HepG2 (cell line): Measurements from ENCODE around the gene VWA3A. TPM values are rescaled to one million over a fixed set of nuclear protein-coding genes. Genes with fewer than 3 reads are reported as not detected.
A peak's percentile ranks its signal among the peaks of the same experiment; 100 is the strongest.

Source experiments
- AGO2 ChIP-seq: fragments of 200-400 bp; formaldehyde crosslinking; optimal IDR thresholded peaks from 2 replicates; pipeline ENCODE3; 2017; ENCODE audit warnings: mild to moderate bottlenecking, low read depth, low read length, moderate library complexity
- ATF1 ChIP-seq: IDR thresholded peaks from 2 replicates; pipeline ENCODE4 v1.6.1; 2016; ENCODE audit warnings: mild to moderate bottlenecking, control low read depth
- ATRX ChIP-seq: sonication (generic); formaldehyde crosslinking; IDR thresholded peaks from 2 replicates; pipeline ENCODE4 v1.4.0; 2020; ENCODE audit warnings: missing genetic modification reagents, borderline replicate concordance
- FOXA3 ChIP-seq: IDR thresholded peaks from 2 replicates; pipeline ENCODE4 v1.6.1; 2016; ENCODE audit warnings: missing genetic modification reagents, missing compliant biosample characterization
- FOXP1 ChIP-seq, 2 experiments: fragments of 450-650 bp in 1 of 2; IDR thresholded peaks; 2 replicates each; pipeline ENCODE4 v1.6.1; 2017 to 2018; ENCODE audit warnings: antibody characterized with exemption in 1 of 2
- JDP2 ChIP-seq: sonication (generic); formaldehyde crosslinking; IDR thresholded peaks from 2 replicates; pipeline ENCODE4 v1.8.1; 2022; ENCODE audit warnings: missing genetic modification reagents, borderline replicate concordance
- SP4 ChIP-seq: sonication (generic); formaldehyde crosslinking; IDR thresholded peaks from 2 replicates; pipeline ENCODE4 v1.8.1; 2023; ENCODE audit warnings: mild to moderate bottlenecking, missing genetic modification reagents
- SPEN ChIP-seq: sonication (generic); formaldehyde crosslinking; IDR thresholded peaks from 2 replicates; pipeline ENCODE4 v1.5.1; 2020; ENCODE audit warnings: low read depth, mild to moderate bottlenecking, missing genetic modification reagents
- SUZ12 ChIP-seq: fragments of 150-350 bp; IDR thresholded peaks from 2 replicates; pipeline ENCODE4 v1.6.1; 2014; ENCODE audit warnings: low read depth, low read length
- TEAD2 ChIP-seq: sonication (generic); formaldehyde crosslinking; IDR thresholded peaks from 2 replicates; pipeline ENCODE4 v1.9.0; 2021; ENCODE audit warnings: missing genetic modification reagents
- ZNF501 ChIP-seq: sonication (generic); formaldehyde crosslinking; IDR thresholded peaks from 2 replicates; pipeline ENCODE4 v1.5.1; 2020; ENCODE audit warnings: mild to moderate bottlenecking, moderate library complexity, missing genetic modification reagents
- ZNF556 ChIP-seq: sonication (generic); formaldehyde crosslinking; IDR thresholded peaks from 2 replicates; pipeline ENCODE4 v1.4.0; 2020; ENCODE audit warnings: mild to moderate bottlenecking, missing genetic modification reagents, borderline replicate concordance
- ZNF589 ChIP-seq: sonication (generic); formaldehyde crosslinking; conservative IDR thresholded peaks from 2 replicates; pipeline ENCODE4 v1.8.0; 2022; ENCODE audit warnings: mild to moderate bottlenecking, moderate library complexity, missing genetic modification reagents
- ZNF816 ChIP-seq: sonication (generic); formaldehyde crosslinking; IDR thresholded peaks from 2 replicates; pipeline ENCODE4 v1.8.0; 2022; ENCODE audit warnings: missing genetic modification reagents, mild to moderate bottlenecking, borderline replicate concordance
- polyA plus RNA-seq, 8 experiments: library from polyadenylated mRNA; depleted of rRNA in 3 of 8; stranded (reverse) in 7 of 8; unstranded in 1 of 8; fragments of >200 nt; fragmentation: Illumina TruSeq in 4 of 8; extraction: Trizol in 4 of 8; gene quantifications; 2 replicates each; pipeline versions ENCODE4 v1.2.1 to v1.2.3, GENCODE V29; 2011 to 2016; ENCODE audit warnings: low read depth in 4 of 8, missing spikeins in 1 of 8, mixed read lengths in 1 of 8; ENCODE audit not compliant: insufficient read depth in 1 of 8
- total RNA-seq, 5 experiments: library from RNA; depleted of rRNA; stranded (reverse); fragments of >200 nt; fragmentation: Illumina TruSeq; extraction: Trizol; gene quantifications; 2 replicates each; pipeline ENCODE4 v1.2.3, GENCODE V29; 2016; ENCODE audit warnings: low read depth in 1 of 5
- TF ChIP-seq, protein P1 (sequence below): sonication (generic); formaldehyde crosslinking; IDR thresholded peaks from 2 replicates; pipeline ENCODE4 v1.4.0; 2020; ENCODE audit warnings: low read depth, missing genetic modification reagents
- TF ChIP-seq, protein P2 (sequence below): sonication (generic); formaldehyde crosslinking; IDR thresholded peaks from 2 replicates; pipeline ENCODE4 v1.5.0; 2020; ENCODE audit warnings: missing genetic modification reagents
- TF ChIP-seq, protein P3 (sequence below): sonication (generic); formaldehyde crosslinking; IDR thresholded peaks from 2 replicates; pipeline ENCODE4 v1.4.0; 2020; ENCODE audit warnings: missing genetic modification reagents, borderline replicate concordance

The VWA3A gene
- total and polyA plus RNA-seq, 2 of the 13 experiments (the other 11 are each of a cell fraction or from before 2014, with no cell fraction given): 0.03 to 0.07 TPM

DNA sequence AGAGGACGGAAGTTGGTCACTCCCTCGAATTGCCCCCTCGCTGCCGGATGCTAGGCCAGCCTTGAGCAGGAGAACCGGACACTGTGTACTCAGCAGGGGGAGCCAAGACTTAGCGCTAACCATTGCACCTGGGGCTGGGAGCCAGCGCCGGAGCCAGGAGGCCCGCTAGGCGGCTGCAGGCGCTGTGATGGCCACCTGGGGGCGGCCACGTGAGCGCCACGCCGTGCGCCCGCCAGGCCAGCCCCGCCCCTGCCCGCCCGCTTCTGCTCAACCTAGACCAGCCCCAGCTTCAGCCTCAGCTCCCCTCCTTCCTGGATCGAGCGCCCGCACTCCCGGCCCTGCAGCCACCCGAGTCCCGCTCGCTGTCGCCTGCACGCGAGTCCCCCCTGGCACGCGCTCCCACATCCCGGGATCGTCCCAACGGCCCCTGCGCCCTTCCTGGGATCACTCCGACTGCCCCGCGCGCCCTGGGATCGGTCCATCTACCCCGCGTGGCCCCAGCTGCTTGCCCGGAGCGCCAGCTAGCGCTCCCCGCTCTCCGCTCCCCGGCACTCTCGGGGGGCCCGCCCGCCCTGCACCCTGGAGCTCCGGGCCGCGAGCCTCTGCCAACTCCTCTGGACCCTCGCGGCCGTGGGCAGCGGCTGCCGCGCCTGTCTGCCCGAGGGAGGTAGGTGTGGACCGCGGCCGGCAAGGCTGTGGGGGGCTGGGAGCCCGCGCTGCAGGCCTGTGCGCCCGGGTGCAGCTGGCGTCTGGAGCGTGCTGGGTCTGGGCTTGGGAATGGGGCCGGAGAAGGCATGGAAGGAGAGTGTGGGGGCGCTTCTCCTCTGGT is 113.9 kb downstream of the VWA3A start, which contains the start of gene EEF2K (continued):
- TF ChIP-seq, protein P1, sequence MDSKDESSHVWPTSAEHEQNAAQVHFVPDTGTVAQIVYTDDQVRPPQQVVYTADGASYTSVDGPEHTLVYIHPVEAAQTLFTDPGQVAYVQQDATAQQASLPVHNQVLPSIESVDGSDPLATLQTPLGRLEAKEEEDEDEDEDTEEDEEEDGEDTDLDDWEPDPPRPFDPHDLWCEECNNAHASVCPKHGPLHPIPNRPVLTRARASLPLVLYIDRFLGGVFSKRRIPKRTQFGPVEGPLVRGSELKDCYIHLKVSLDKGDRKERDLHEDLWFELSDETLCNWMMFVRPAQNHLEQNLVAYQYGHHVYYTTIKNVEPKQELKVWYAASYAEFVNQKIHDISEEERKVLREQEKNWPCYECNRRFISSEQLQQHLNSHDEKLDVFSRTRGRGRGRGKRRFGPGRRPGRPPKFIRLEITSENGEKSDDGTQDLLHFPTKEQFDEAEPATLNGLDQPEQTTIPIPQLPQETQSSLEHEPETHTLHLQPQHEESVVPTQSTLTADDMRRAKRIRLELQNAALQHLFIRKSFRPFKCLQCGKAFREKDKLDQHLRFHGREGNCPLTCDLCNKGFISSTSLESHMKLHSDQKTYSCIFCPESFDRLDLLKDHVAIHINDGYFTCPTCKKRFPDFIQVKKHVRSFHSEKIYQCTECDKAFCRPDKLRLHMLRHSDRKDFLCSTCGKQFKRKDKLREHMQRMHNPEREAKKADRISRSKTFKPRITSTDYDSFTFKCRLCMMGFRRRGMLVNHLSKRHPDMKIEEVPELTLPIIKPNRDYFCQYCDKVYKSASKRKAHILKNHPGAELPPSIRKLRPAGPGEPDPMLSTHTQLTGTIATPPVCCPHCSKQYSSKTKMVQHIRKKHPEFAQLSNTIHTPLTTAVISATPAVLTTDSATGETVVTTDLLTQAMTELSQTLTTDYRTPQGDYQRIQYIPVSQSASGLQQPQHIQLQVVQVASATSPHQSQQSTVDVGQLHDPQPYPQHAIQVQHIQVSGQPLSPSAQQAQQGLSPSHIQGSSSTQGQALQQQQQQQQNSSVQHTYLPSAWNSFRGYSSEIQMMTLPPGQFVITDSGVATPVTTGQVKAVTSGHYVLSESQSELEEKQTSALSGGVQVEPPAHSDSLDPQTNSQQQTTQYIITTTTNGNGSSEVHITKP (CRISPR knock-in tag): peak; percentile 89; the same call in 1 of the 2 replicates
- peak; percentile 81 for TF ChIP-seq AGO2
- TF ChIP-seq TEAD2 (CRISPR knock-in tag): peak; percentile 71; the same call in 1 of the 2 replicates
- peak; percentile 95 for TF ChIP-seq SP4 (CRISPR knock-in tag)
- TF ChIP-seq FOXP1 (IDR thresholded peaks at IDR 0.05): no peak
- TF ChIP-seq FOXP1 (CRISPR knock-in tag; IDR thresholded peaks at IDR 0.05): peak; percentile 44
- TF ChIP-seq JDP2: no peak; the same call in 1 of the 2 replicates
- TF ChIP-seq ZNF501 (CRISPR knock-in tag): peak; percentile 91
- TF ChIP-seq ZNF816: 0 out of 2 replicates have a peak, but pooled peaks have one; percentile 9
- no peak for TF ChIP-seq ATF1 (CRISPR knock-in tag)
- TF ChIP-seq, protein P2, sequence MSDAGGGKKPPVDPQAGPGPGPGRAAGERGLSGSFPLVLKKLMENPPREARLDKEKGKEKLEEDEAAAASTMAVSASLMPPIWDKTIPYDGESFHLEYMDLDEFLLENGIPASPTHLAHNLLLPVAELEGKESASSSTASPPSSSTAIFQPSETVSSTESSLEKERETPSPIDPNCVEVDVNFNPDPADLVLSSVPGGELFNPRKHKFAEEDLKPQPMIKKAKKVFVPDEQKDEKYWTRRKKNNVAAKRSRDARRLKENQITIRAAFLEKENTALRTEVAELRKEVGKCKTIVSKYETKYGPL (CRISPR knock-in tag): no peak; the same call in 1 of the 2 replicates
- peak; percentile 81; the same call in 1 of the 2 replicates for TF ChIP-seq ZNF556 (CRISPR knock-in tag)
- TF ChIP-seq SPEN: peak; percentile 97
- TF ChIP-seq SUZ12: no peak
- peak; percentile 94 for TF ChIP-seq FOXA3 (CRISPR knock-in tag)
- peak; percentile 31; the same call in 1 of the 2 replicates for TF ChIP-seq ZNF589
- TF ChIP-seq, protein P3, sequence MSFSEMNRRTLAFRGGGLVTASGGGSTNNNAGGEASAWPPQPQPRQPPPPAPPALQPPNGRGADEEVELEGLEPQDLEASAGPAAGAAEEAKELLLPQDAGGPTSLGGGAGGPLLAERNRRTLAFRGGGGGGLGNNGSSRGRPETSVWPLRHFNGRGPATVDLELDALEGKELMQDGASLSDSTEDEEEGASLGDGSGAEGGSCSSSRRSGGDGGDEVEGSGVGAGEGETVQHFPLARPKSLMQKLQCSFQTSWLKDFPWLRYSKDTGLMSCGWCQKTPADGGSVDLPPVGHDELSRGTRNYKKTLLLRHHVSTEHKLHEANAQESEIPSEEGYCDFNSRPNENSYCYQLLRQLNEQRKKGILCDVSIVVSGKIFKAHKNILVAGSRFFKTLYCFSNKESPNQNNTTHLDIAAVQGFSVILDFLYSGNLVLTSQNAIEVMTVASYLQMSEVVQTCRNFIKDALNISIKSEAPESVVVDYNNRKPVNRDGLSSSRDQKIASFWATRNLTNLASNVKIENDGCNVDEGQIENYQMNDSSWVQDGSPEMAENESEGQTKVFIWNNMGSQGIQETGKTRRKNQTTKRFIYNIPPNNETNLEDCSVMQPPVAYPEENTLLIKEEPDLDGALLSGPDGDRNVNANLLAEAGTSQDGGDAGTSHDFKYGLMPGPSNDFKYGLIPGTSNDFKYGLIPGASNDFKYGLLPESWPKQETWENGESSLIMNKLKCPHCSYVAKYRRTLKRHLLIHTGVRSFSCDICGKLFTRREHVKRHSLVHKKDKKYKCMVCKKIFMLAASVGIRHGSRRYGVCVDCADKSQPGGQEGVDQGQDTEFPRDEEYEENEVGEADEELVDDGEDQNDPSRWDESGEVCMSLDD (CRISPR knock-in tag): no peak; the same call in 1 of the 2 replicates
- TF ChIP-seq ATRX (CRISPR knock-in tag): no peak; the same call in 1 of the 2 replicates
